GM21528 (cell line): ENCODE results near the gene ABHD12B.
A peak's percentile ranks its signal among the peaks of the same experiment; 100 is the strongest.
"Not testable (repeated sequence)": the region's sequence is repeated elsewhere in the genome, so short reads cannot be mapped to it uniquely, and the experiment has no call there.

Experiments
- ATAC-seq: cut with Tn5 transposase; IDR thresholded peaks from one replicate; pipeline ENCODE4 v1.9.1; 2021; ENCODE audit warnings: mild to moderate bottlenecking, moderate library complexity; ENCODE audit not compliant: unreplicated experiment, low FRiP score

Gene ABHD12B

DNA sequence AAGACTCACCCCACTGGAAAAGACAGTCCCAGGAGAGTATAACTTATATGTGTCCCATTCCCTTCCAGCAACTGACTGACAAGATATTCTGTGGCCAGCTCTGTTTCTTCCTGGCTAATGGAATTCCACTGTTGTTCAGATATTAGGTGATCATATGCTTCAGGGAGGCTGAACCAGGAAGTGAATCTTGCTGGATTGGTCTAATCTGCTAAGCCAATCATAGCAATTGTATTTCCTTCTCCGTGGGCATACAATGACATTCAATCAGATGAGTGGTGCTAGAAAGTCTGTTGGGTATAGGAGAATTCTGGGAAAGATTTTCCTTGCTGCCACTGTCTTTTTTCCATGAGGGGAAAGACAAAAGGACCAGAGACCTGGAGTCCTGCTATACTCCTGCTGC, 60.3 kb downstream of the ABHD12B start:
- ATAC-seq: no peak

DNA sequence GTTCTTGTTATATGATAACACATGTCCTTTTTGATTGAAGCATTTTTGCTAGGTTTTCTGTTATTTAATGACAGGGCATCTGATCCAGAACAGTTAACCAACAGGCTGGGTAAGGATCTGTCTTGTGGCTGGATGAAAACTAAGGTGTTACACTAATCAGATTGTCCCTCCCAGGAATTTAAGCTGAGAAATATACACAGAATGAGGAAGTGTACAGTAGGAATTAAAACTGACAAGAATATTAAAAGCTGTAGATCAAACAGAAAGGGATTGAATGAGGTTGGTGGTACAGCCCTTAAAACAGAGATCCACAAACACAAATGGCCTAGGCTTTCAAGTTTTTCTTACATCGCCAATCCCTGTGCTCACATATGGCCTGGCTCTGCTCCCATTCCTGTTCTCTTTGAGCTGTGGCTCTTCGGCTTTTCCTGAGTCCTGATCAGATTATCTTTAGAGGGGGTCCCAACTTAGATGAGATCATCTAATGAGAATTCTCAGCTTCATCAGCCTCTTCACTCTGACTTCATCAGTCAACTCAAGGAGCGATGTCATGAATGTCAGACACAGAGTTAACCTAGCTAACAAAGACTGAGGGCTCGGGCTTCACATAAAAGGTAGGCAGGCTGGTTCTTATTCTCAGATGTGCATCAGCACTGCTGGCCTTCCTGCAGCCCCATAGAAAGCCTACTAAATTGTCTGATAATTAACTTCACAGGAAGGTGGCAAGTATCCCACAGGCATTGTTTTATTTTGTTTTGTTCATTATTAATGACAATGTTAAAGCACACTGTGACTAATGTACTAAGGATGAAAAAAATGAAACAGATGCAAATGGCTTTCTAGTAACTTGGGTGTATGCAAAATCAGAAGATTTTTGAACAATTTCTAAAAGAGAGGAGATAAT, 61.0 kb downstream of the ABHD12B start:
- ATAC-seq: no peak

GRCh38 chr14:50935126-50936015, 63.5 kb downstream of the ABHD12B start:
- no peak for ATAC-seq

DNA sequence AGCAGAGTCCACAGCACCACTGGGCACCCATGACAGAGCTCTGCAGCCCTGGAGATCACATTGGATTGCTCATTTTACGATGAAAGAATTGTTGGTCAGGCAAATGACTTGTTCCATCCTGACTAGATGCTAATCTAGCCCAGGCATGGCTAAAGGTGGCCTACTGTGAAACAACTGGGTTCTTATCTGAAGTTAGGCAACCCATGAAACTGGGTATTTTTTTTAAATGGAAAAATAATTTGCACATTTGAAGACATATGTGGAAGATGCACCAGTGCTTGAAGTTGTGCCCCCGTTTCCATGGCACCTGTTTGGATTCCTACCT, 64.1 kb downstream of the ABHD12B start:
- no peak for ATAC-seq

DNA sequence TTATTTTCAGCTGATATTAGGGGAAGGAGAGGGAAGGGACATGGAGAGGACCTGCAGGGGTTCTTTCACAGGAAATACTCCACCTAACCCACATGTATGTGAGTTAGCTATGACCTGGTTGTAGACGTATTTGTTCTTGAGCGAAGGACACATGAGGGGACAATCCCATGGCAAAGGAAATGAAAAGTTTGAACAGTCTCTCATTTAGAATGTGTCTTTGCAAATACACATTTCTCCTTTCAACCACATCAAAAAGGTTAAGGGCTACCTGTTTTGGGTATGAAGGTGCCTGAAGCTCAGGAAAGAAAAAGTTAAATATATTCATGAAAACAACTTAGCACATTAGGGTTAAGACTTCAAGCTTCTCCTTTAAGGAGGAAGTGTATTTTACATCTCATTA, 65.0 kb downstream of the ABHD12B start:
- ATAC-seq: no peak

DNA sequence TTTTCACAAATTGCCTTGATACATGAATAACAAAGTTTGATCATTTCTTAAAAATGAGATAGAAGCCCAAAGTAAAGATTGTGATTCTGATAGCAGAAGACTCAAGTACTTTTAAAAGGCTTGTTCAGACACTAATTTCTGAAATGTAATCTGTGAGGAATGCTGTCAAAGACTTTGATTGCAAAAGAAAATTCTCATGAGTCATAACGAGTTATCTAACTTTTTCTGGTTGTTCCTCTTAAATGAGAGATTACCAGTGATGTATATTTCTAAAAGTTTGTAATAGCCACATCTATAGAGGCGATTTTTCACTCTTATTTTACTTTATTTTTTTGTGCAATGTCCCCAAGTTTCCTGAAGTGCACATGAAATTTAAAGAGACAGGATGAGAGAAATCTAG, 65.5 kb downstream of the ABHD12B start:
- no peak for ATAC-seq

- no peak for ATAC-seq
These were observed 65.9 kb downstream of the ABHD12B start for GRCh38 chr14:50937800-50938199.

GRCh38 chr14:50941151-50941550, 69.3 kb downstream of the ABHD12B start:
- ATAC-seq: no peak

DNA sequence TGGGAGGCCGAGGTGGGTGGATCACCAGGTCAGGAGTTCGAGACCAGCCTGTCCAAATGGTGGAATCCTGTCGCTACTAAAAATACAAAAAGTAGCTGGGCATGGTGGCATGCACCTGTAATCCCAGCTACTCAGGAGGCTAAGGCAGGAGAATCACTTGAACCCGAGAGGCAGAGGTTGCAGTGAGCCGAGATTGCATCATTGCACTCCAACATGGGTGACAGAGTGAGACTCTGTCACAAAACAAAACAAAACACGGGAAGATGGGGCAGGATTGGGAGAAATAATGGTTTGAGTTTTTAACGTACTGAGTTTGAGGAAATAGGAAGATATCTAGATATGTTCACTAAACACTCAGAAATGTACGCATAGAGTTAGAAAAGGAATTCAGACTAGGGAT, 69.8 kb downstream of the ABHD12B start:
- ATAC-seq: not testable (repeated sequence)

GRCh38 chr14:50943261-50943942, 71.5 kb downstream of the ABHD12B start:
- no peak for ATAC-seq

DNA sequence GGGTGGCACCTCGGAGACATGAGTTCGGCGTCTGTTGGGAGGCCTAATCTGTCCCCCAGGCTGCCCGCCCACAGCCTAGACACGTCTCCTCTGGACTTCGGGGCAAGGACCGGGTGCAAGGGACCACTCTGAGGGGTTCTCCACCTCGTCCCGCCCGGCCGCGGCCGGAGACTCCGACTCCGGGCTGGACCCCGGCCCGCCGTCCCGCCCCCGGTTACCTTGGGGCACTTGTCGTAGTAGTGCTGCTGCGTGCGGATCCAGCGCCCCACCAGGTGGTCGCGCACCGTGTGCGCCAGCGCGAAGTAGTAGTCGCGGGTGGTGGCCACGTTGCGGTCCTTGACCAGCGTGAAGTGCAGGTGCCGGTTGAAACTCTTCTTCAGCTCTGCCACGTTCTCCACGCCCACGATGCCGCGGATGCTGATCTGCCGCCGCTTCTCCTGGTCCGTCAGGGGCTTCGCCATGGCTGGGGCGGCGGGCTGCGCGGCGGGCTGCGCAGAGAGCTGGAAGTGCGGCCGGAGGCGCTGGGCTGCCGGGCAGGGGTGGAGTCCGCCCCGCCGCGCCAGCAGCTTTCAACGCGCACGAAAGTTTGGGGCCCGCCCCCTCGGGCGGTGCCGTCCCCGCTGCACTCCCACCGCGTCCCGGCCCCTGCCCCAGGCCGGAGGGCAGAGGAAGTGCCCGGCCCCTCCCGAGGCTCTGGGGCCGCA, 72.2 kb downstream of the ABHD12B start, which contains the start of gene PYGL:
Gene PYGL (minus strand): TSS at position 541 of the 704 bp plus-strand sequence. CDS start 80 bp downstream, at position 461.
- ATAC-seq: peak; percentile 74

- peak; percentile 37 for ATAC-seq
These were observed 73.0 kb downstream of the ABHD12B start for GRCh38 chr14:50944647-50945413.

- no peak for ATAC-seq
These were observed 74.5 kb downstream of the ABHD12B start for GRCh38 chr14:50946234-50946935.

DNA sequence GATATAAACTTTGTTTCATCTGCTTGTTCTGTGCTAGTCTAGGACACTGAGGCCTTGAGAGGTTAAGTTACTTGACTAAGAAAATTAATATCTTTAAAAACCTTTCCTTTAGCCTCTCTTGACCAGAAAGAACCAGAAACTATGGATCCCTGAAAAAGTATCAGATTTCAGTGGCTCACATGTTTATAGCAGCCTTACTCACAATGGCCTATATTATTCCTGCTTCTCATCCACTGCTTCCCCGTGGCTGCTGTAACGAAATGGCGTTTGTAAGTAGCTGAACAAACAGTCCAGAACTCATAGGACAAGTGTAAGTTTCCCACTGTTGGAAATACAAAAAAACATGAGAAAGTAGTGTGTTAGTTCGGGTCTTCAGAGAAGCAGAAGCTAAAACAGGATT, 75.6 kb downstream of the ABHD12B start:
- ATAC-seq: no peak

DNA sequence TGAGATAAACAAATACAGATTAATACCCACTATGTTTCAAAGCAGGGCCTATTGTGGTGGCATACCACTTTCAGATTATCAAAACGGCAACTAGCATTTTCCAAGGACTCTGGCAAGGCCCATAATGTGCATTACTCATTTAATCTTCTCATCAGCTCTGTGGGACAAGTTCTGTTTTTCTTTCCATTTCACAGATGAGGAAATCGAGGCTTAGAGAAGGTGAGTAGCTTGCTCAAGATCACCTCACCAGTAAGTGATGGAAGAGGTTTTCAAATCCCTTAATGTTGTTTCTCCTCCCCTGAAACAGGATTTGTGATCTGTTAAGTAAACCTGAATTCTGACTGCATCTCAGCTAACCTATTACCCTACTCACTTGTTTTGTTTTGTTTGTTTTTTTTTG, 76.4 kb downstream of the ABHD12B start:
- ATAC-seq: no peak

GRCh38 chr14:50951032-50951431, 79.2 kb downstream of the ABHD12B start:
- ATAC-seq: no peak

- ATAC-seq: no peak
These were observed 81.6 kb downstream of the ABHD12B start for GRCh38 chr14:50953502-50953901.
